Measurements from ENCODE around the gene PSMB4.
"Not testable (repeated sequence)": the region's sequence is repeated elsewhere in the genome, so short reads cannot be mapped to it uniquely, and the experiment has no call there.

The PSMB4 gene
- 81.0 to 187 (median 122) reads per million in 17 experiments for total RNA-seq

GRCh38 chr1:151399324-151400171 is at the start of gene PSMB4:
PSMB4 (plus strand) TSS chr1:151399573; CDS start chr1:151399588, 15 bp downstream.
- peak; percentile 90 to 95 (median 92) for DNase-seq

- DNase-seq = not testable (repeated sequence)
These were observed 49.0 kb upstream of the PSMB4 start for GRCh38 chr1:151350323-151350722.

GRCh38 chr1:151352021-151352718 is 47.2 kb upstream of the PSMB4 start:
- DNase-seq = no peak

GRCh38 chr1:151356696-151357095 is 42.7 kb upstream of the PSMB4 start:
- DNase-seq = peak in 1 of 4 experiments; percentile 29

GRCh38 chr1:151361883-151362282 is 37.5 kb upstream of the PSMB4 start:
- DNase-seq = no peak

- DNase-seq = no peak
These were observed 36.8 kb upstream of the PSMB4 start for GRCh38 chr1:151362308-151363155.

GRCh38 chr1:151364996-151365395 is 34.4 kb upstream of the PSMB4 start:
- no peak for DNase-seq

GRCh38 chr1:151367658-151368392 is 31.5 kb upstream of the PSMB4 start:
- no peak for DNase-seq

GRCh38 chr1:151368393-151369301 is 30.7 kb upstream of the PSMB4 start:
- no peak for DNase-seq

GRCh38 chr1:151369302-151369610 is 30.1 kb upstream of the PSMB4 start:
- no peak for DNase-seq

- DNase-seq = no peak
These were observed 29.7 kb upstream of the PSMB4 start for GRCh38 chr1:151369621-151370048.

GRCh38 chr1:151370211-151370911 is 29.0 kb upstream of the PSMB4 start:
- peak in 3 of 4 experiments; percentile 11 to 32 (median 29) for DNase-seq

- DNase-seq = peak; percentile 28 to 56 (median 40)
These were observed 27.9 kb upstream of the PSMB4 start for GRCh38 chr1:151371370-151372057.

- no peak for DNase-seq
These were observed 27.1 kb upstream of the PSMB4 start, which contains the start of gene SELENBP1 for GRCh38 chr1:151372058-151372934. SELENBP1 (minus strand) TSS chr1:151372705; CDS start chr1:151372641, 64 bp downstream.

- no peak for DNase-seq
These were observed 26.2 kb upstream of the PSMB4 start for GRCh38 chr1:151373196-151373595.

GRCh38 chr1:151377150-151377884 is 22.1 kb upstream of the PSMB4 start:
- no peak for DNase-seq

- DNase-seq = no peak
These were observed 14.8 kb upstream of the PSMB4 start for GRCh38 chr1:151384584-151384983.

GRCh38 chr1:151386002-151386401 is 13.4 kb upstream of the PSMB4 start:
- DNase-seq = no peak
